CD4-positive, alpha-beta memory T cell (primary cell): ENCODE data around the gene MTR. TPM values are rescaled to one million over a fixed set of nuclear protein-coding genes. Genes with fewer than 3 reads are reported as not detected.

Experiments
- CTCF ChIA-PET: fragments of 350-600 bp; sonication (Branson Sonifier 250); formaldehyde crosslinking; loops from one replicate; lab custom pipeline; 2021; ENCODE audit warnings: inconsistent platforms; ENCODE audit not compliant: partially characterized antibody; lab: Charles Lee
- POLR2A ChIA-PET: fragments of 350-600 bp; sonication (Branson Sonifier 250); formaldehyde crosslinking; loops from one replicate; lab custom pipeline; 2021; ENCODE audit not compliant: partially characterized antibody; lab: Charles Lee
- DNase-seq, 5 donors: peaks; one replicate each; pipeline versions ENCODE4 v3.0.0 to v3.0.0-alpha.2; 2020 to 2022; ENCODE audit warnings: mixed read lengths in 1 of 5
- H3K27ac ChIP-seq: one replicate; pipeline ENCODE4 v1.7.0; 2013; ENCODE audit warnings: low read depth, low read length
- H3K27me3 ChIP-seq: 2 replicates; pipeline ENCODE4 v1.7.0; 2013; ENCODE audit warnings: mild to moderate bottlenecking, low read length, moderate library complexity; ENCODE audit not compliant: insufficient read depth
- H3K36me3 ChIP-seq: 2 replicates; pipeline ENCODE4 v1.7.0; 2013; ENCODE audit warnings: mild to moderate bottlenecking, low read length, moderate library complexity; ENCODE audit not compliant: insufficient read depth
- H3K4me1 ChIP-seq: 2 replicates; pipeline ENCODE4 v1.7.0; 2013; ENCODE audit warnings: mild to moderate bottlenecking, low read length, moderate library complexity; ENCODE audit not compliant: insufficient read depth
- H3K4me3 ChIP-seq, 2 donors: one replicate each; pipeline ENCODE4 v1.7.0; 2013; ENCODE audit warnings: low read length in 2 of 2, mild to moderate bottlenecking in 1 of 2
- H3K9me3 ChIP-seq, 2 donors: one replicate each; pipeline ENCODE4 v1.7.0; 2013; ENCODE audit warnings: low read length in 2 of 2, control low read depth in 1 of 2; ENCODE audit not compliant: control insufficient read depth in 1 of 2
- H3K27ac Mint-ChIP-seq, 7 donors: one replicate each; pipeline ENCODE4 v1.8.0; 2020 to 2021; ENCODE audit warnings: mixed read lengths in 7 of 7, mild to moderate bottlenecking in 6 of 7, inconsistent platforms in 3 of 7, moderate library complexity in 3 of 7
- H3K27me3 Mint-ChIP-seq, 2 donors: one replicate each; pipeline ENCODE4 v1.8.0; 2020 to 2021; ENCODE audit warnings: mixed read lengths in 2 of 2
- H3K36me3 Mint-ChIP-seq, 2 donors: one replicate each; pipeline ENCODE4 v1.8.0; 2020 to 2021; ENCODE audit warnings: mixed read lengths in 2 of 2, inconsistent platforms in 1 of 2, mild to moderate bottlenecking in 1 of 2
- H3K4me1 Mint-ChIP-seq, 4 donors: one replicate each; pipeline ENCODE4 v1.8.0; 2020 to 2021; ENCODE audit warnings: mixed read lengths in 4 of 4, mild to moderate bottlenecking in 1 of 4
- H3K4me3 Mint-ChIP-seq, 8 donors: one replicate each; pipeline ENCODE4 v1.8.0; 2020 to 2021; ENCODE audit warnings: mixed read lengths in 8 of 8, mild to moderate bottlenecking in 7 of 8, moderate library complexity in 6 of 8, inconsistent platforms in 3 of 8
- H3K9me3 Mint-ChIP-seq, 8 donors: one replicate each; pipeline ENCODE4 v1.8.0; 2020 to 2021; ENCODE audit warnings: mixed read lengths in 8 of 8, mild to moderate bottlenecking in 5 of 8, inconsistent platforms in 3 of 8, moderate library complexity in 1 of 8
- intact Hi-C: fragments of 100-400 bp; cut with micrococcal nuclease; formaldehyde crosslinking; loops from one replicate; pipeline ENCODE4 v1.15.1; 2023
- polyA plus RNA-seq, 2 donors: library from polyadenylated mRNA; unstranded; fragments of 300-500 nt; fragmentation: Illumina TruSeq; gene quantifications; one replicate each; pipeline ENCODE4 v1.2.3, GENCODE V29; 2021
- total RNA-seq, 2 experiments: library from RNA; stranded (reverse); gene quantifications; one replicate each; pipeline ENCODE4 v1.2.3, GENCODE V29; 2021

The MTR gene
- total and polyA plus RNA-seq, 4 experiments from 2014 or later, result 5.6 to 71.0 (median 45.5) TPM

GRCh38 chr1:236809148-236809547, 14.1 kb downstream of the MTR start:
- Mint-ChIP-seq H3K4me3 (no peak overlapping the region), H3K27me3 (no peaks in the 10 kb centered on the region), H3K9me3 (no peaks in the 10 kb centered on the region), H3K4me1 (peaks cover 0 to 12% (median 9%) of the 10 kb centered on the region in 4 donors), H3K27ac (no peak overlapping the region), H3K36me3 (peaks cover 67 to 85% of the 10 kb centered on the region in 2 donors)
- intact Hi-C loops, result no loop called here
- no peak for DNase-seq
- Histone ChIP-seq H3K27me3 (no peaks in the 10 kb centered on the region), H3K36me3 (peaks cover 60% of the 10 kb centered on the region), H3K9me3 (no peaks in the 10 kb centered on the region), H3K4me1 (no peaks in the 10 kb centered on the region), H3K4me3 (no peak overlapping the region), H3K27ac (no peak overlapping the region)
- CTCF ChIA-PET, result interaction anchor here (0.6 to 2.0 kb wide), 2 partner anchors 44 to 49 kb away, joined by 3 to 6 read pairs; no protein-coding TSS in a partner anchor
- POLR2A ChIA-PET, result interaction anchor here (1.4 kb wide), 1 partner anchor 14 kb away, joined by 4 read pairs; the partner anchor contains the start of gene MTR

GRCh38 chr1:236810018-236810417, 14.9 kb downstream of the MTR start:
- H3K4me1 ChIP-seq, result no peaks in the 10 kb centered on the region
- peaks cover 0 to 10% (median 6%) of the 10 kb centered on the region in 4 donors for H3K4me1 Mint-ChIP-seq

DNA sequence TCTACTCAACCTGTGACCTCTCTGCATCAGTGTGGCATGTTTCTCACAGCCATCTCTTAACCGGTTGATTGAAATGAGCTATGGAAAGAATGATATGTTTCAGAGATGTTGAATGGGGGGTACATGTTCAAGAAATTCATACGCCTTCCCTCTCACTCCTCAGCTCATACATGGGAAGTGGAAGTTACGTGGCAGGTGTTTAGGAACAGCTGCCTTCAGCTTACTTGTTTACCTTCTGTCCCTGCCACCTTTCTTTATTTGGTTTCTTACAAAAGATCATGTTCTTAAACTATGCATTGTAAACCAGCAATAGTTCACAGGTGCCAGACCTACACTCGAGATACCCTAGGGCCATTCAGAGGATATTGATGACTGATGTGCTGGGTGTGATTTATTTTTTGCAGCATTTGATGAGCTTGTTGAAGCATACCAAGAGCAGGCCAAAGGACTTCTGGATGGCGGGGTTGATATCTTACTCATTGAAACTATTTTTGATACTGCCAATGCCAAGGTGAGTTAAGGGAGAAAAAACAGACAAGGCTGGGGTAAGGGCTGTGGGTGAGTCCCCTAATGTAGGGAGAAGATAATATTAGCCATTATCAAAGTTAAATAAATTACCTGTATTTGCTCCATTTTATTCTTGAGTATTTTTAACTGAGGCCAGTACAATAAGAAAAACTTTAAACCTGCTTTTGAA, 17.4 kb downstream of the MTR start:
- Mint-ChIP-seq H3K36me3 (peaks cover 75 to 86% of the 10 kb centered on the region in 2 donors), H3K27ac (no peak overlapping the region), H3K9me3 (no peaks in the 10 kb centered on the region), H3K4me3 (no peak overlapping the region), H3K27me3 (no peaks in the 10 kb centered on the region), H3K4me1 (peaks cover 0 to 3% (median under 1%) of the 10 kb centered on the region in 4 donors)
- Histone ChIP-seq H3K27ac (no peak overlapping the region), H3K4me1 (no peaks in the 10 kb centered on the region), H3K9me3 (no peaks in the 10 kb centered on the region), H3K4me3 (no peak overlapping the region), H3K36me3 (peaks cover 68% of the 10 kb centered on the region), H3K27me3 (no peaks in the 10 kb centered on the region)
- intact Hi-C loops, result no loop called here
- POLR2A ChIA-PET, result no interaction called here
- DNase-seq, result no peak
- CTCF ChIA-PET, result interaction anchor here (0.6 kb wide), 1 partner anchor 203 kb away, joined by 3 read pairs; no protein-coding TSS in a partner anchor

More at GRCh38 chr1:236810018-236810417, 14.9 kb downstream of the MTR start:
- Histone ChIP-seq H3K27me3 (no peaks in the 10 kb centered on the region), H3K36me3 (peaks cover 60% of the 10 kb centered on the region), H3K9me3 (no peaks in the 10 kb centered on the region), H3K27ac (no peak overlapping the region), H3K4me3 (no peak overlapping the region)
- Mint-ChIP-seq H3K27me3 (no peaks in the 10 kb centered on the region), H3K27ac (no peak overlapping the region), H3K4me3 (no peak overlapping the region), H3K36me3 (peaks cover 69 to 87% of the 10 kb centered on the region in 2 donors), H3K9me3 (no peaks in the 10 kb centered on the region)
- CTCF ChIA-PET, result interaction anchor here (1.2 to 2.0 kb wide), 3 partner anchors 9 to 60 kb away, joined by 3 to 6 read pairs (median 4); no protein-coding TSS in a partner anchor
- intact Hi-C loops, result no loop called here
- no peak for DNase-seq
- POLR2A ChIA-PET, result interaction anchor here (0.6 kb wide), 1 partner anchor 15 kb away, joined by 3 read pairs; the partner anchor contains the start of gene MTR

GRCh38 chr1:236815941-236816340, 20.8 kb downstream of the MTR start:
- Mint-ChIP-seq H3K9me3 (no peaks in the 10 kb centered on the region), H3K27ac (no peak overlapping the region), H3K4me1 (peaks cover 1 to 17% (median 4%) of the 10 kb centered on the region in 4 donors), H3K4me3 (no peak overlapping the region), H3K27me3 (no peaks in the 10 kb centered on the region), H3K36me3 (peaks cover 76 to 91% of the 10 kb centered on the region in 2 donors)
- Histone ChIP-seq H3K4me1 (no peaks in the 10 kb centered on the region), H3K27ac (no peak overlapping the region), H3K4me3 (no peak overlapping the region), H3K36me3 (peaks cover 51% of the 10 kb centered on the region), H3K9me3 (no peaks in the 10 kb centered on the region), H3K27me3 (no peaks in the 10 kb centered on the region)
- intact Hi-C loops, result no loop called here
- CTCF ChIA-PET, result no interaction called here
- POLR2A ChIA-PET, result no interaction called here
- DNase-seq, result no peak

DNA sequence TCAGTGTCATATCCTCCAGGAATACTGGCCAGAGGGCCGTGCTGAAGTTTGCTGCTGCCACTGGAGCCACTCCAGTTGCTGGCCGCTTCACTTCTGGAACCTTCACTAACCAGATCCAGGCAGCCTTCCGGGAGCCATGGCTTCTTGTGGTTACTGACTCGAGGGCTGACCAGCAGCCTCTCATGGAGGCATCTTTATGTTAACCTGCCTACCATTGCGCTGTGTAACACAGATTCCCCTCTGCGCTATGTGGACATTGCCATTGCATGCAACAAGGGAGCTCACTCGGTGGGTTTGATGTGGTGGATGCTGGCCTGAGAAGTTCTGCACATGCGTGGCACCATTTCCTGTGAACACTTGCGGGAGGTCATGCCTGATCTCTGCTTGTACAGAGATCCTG, 24.8 kb downstream of the MTR start:
- H3K27ac Mint-ChIP-seq, result no peak overlapping the region
- ChIA-PET CTCF (interaction anchor here (0.7 kb wide), 1 partner anchor 73 kb away, joined by 3 read pairs; no protein-coding TSS in a partner anchor), POLR2A (no interaction called here)
- DNase-seq, result no peak
- Histone ChIP-seq H3K4me3 (no peak overlapping the region), H3K9me3 (no peaks in the 10 kb centered on the region), H3K27me3 (no peaks in the 10 kb centered on the region), H3K36me3 (peaks cover 24% of the 10 kb centered on the region), H3K4me1 (no peaks in the 10 kb centered on the region), H3K27ac (no peak overlapping the region)
- peaks cover 64 to 83% of the 10 kb centered on the region in 2 donors for H3K36me3 Mint-ChIP-seq
- peaks cover 6 to 29% (median 15%) of the 10 kb centered on the region in 4 donors for H3K4me1 Mint-ChIP-seq
- intact Hi-C loops, result no loop called here
- no peaks in the 10 kb centered on the region for H3K27me3 Mint-ChIP-seq
- H3K9me3 Mint-ChIP-seq, result no peaks in the 10 kb centered on the region
- no peak overlapping the region for H3K4me3 Mint-ChIP-seq

DNA sequence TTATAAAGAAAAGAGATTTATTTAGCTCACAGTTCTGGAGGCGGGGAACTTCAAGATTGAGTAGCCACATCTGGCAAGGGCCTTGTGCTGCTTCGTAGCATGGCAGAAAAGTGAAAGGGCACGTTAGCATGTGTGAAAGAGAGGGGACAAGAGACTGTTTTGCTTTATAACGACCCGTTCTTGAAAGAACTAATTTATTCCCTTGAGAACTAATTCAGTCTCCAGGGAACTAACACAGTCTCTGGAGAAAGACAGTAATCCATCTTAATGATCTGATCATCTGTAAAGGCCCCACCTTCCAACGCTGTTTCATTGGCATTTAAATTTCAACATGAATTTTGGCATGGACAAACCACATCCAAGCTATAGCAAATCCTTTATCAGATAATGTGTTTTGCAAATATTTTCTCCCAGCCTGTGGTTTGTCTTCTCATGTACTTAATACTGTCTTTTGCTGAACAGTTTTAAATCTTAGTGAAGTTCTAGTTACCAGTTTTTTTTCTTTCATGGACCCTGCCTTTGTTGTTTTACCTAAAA, 26.1 kb downstream of the MTR start:
- Histone ChIP-seq H3K27ac (no peak overlapping the region), H3K4me3 (no peak overlapping the region), H3K9me3 (no peaks in the 10 kb centered on the region), H3K36me3 (peaks cover 25% of the 10 kb centered on the region), H3K4me1 (no peaks in the 10 kb centered on the region), H3K27me3 (no peaks in the 10 kb centered on the region)
- H3K4me3 Mint-ChIP-seq, result peak overlapping the region in 1 of 8 donors; percentile 1
- peaks cover 60 to 82% of the 10 kb centered on the region in 2 donors for H3K36me3 Mint-ChIP-seq
- intact Hi-C loops, result no loop called here
- H3K4me1 Mint-ChIP-seq, result peaks cover 6 to 26% (median 15%) of the 10 kb centered on the region in 4 donors
- H3K27ac Mint-ChIP-seq, result peak overlapping the region in 1 of 7 donors; percentile 4
- POLR2A ChIA-PET, result interaction anchor here (1.1 kb wide), 1 partner anchor 18 kb away, joined by 3 read pairs; no protein-coding TSS in a partner anchor
- H3K9me3 Mint-ChIP-seq, result no peaks in the 10 kb centered on the region
- CTCF ChIA-PET, result no interaction called here
- no peak for DNase-seq
- no peaks in the 10 kb centered on the region for H3K27me3 Mint-ChIP-seq

DNA sequence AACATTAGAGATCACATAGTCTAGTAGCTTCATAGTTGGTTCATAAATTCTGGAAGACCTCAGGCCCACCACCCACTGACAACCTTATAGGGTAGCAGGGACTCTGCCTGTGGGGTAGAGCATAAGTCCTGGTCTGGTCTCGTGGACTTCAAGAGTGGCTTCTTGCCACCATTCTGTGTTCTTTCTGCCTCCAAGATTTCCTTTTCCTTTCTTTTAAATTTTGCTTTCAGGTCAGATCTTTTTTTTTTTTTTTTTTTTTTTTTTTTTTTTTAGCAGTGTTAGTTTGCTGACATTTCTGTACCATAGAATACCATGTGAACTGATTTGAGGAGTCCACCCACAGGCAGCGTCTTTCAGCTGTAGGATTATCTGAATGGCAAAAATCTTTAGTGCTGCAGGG, 28.5 kb downstream of the MTR start:
- H3K36me3 Mint-ChIP-seq, result peaks cover 60 to 81% of the 10 kb centered on the region in 2 donors
- Histone ChIP-seq H3K27ac (no peak overlapping the region), H3K4me3 (no peak overlapping the region), H3K4me1 (no peaks in the 10 kb centered on the region), H3K9me3 (no peaks in the 10 kb centered on the region), H3K27me3 (no peaks in the 10 kb centered on the region), H3K36me3 (peaks cover 18% of the 10 kb centered on the region)
- POLR2A ChIA-PET, result no interaction called here
- no peak overlapping the region for H3K27ac Mint-ChIP-seq
- H3K9me3 Mint-ChIP-seq, result no peaks in the 10 kb centered on the region
- intact Hi-C loops, result no loop called here
- CTCF ChIA-PET, result no interaction called here
- no peak for DNase-seq
- H3K4me3 Mint-ChIP-seq, result no peak overlapping the region
- no peaks in the 10 kb centered on the region for H3K27me3 Mint-ChIP-seq
- peaks cover 6 to 22% (median 14%) of the 10 kb centered on the region in 4 donors for H3K4me1 Mint-ChIP-seq
